GM18505 (cell line): ENCODE data around the gene CAB39.
"Not testable (repeated sequence)": the region's sequence is repeated elsewhere in the genome, so short reads cannot be mapped to it uniquely, and the experiment has no call there.

Source experiments
- ATAC-seq: cut with Tn5 transposase; IDR thresholded peaks from one replicate; pipeline ENCODE4 v1.9.1; 2021; ENCODE audit not compliant: unreplicated experiment
- POLR2A ChIP-seq: IDR thresholded peaks from 4 replicates; pipeline ENCODE4 v1.6.1; 2011; ENCODE audit warnings: borderline replicate concordance; ENCODE audit not compliant: insufficient read depth, insufficient read length; ENCODE audit errors: extremely low read depth

The CAB39 gene

GRCh38 chr2:230711224-230711623 is 1.4 kb upstream of the CAB39 start:
- no peak for TF ChIP-seq POLR2A
- no peak for ATAC-seq

GRCh38 chr2:230713331-230714135 is 891 bp downstream of the CAB39 start:
- ATAC-seq = peak; percentile 9
- TF ChIP-seq POLR2A = peak; percentile 33

GRCh38 chr2:230714136-230714480 is 1.5 kb downstream of the CAB39 start:
- no peak for TF ChIP-seq POLR2A
- no peak for ATAC-seq

- ATAC-seq = no peak
- TF ChIP-seq POLR2A = no peak
Measured at GRCh38 chr2:230715201-230715600, 2.6 kb downstream of the CAB39 start.

- TF ChIP-seq POLR2A = no peak
- ATAC-seq = no peak
Measured at GRCh38 chr2:230716588-230716987, 3.9 kb downstream of the CAB39 start.

- no peak for TF ChIP-seq POLR2A
- no peak for ATAC-seq
Measured at GRCh38 chr2:230717600-230717999, 5.0 kb downstream of the CAB39 start.

GRCh38 chr2:230719340-230719739 is 6.7 kb downstream of the CAB39 start:
- no peak for TF ChIP-seq POLR2A
- ATAC-seq = no peak

GRCh38 chr2:230721712-230722111 is 9.1 kb downstream of the CAB39 start:
- TF ChIP-seq POLR2A = no peak
- no peak for ATAC-seq

- no peak for ATAC-seq
- TF ChIP-seq POLR2A = no peak
Measured at GRCh38 chr2:230722207-230722885, 9.7 kb downstream of the CAB39 start.

- no peak for ATAC-seq
Measured at GRCh38 chr2:230723363-230723762, 10.7 kb downstream of the CAB39 start.

GRCh38 chr2:230724957-230725356 is 12.3 kb downstream of the CAB39 start:
- not testable (repeated sequence) for ATAC-seq

More at GRCh38 chr2:230723363-230723762, 10.7 kb downstream of the CAB39 start:
- TF ChIP-seq POLR2A = no peak

GRCh38 chr2:230731512-230731911 is 18.9 kb downstream of the CAB39 start:
- ATAC-seq = no peak
- TF ChIP-seq POLR2A = no peak

GRCh38 chr2:230732914-230733401 is 20.3 kb downstream of the CAB39 start:
- no peak for TF ChIP-seq POLR2A
- no peak for ATAC-seq
